ENCODE data around the gene ACAP2. TPM values are rescaled to one million over a fixed set of nuclear protein-coding genes. Genes with fewer than 3 reads are reported as not detected.

The ACAP2 gene
- total RNA-seq, 1 experiment from 2014 or later = 35.4 TPM

- no peaks in the 10 kb centered on the region; the same call in 1 of the 2 replicates for H3K36me3 ChIP-seq
- H3K27me3 ChIP-seq = no peaks in the 10 kb centered on the region
- no peak for DNase-seq
- no peak overlapping the region for H3K27ac ChIP-seq
- H3K4me1 ChIP-seq = peaks cover 47% of the 10 kb centered on the region
- no peaks in the 10 kb centered on the region for H3K9me3 ChIP-seq (replicated peaks)
- no peak overlapping the region for H3K4me3 ChIP-seq
These were observed 193.6 kb downstream of the ACAP2 start for GRCh38 chr3:195249057-195249770.

DNA sequence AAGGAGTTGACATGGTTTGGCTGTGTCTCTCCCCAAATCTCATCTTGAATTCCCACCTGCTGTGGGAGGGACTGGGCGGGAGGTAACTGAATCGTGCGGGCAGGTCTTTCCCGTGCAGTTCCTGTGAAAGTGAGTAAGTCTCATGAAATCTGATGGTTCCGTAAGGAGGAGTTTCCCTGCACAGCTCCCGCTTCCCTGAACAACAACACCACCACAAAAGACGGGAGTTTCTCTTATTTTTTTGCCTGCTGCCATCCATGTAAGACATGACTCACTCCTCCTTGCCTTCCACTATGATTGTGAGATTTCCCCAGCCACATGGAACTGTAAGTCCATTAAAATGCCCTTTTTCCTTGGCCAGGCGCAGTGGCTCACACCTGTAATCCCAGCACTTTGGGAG lies 194.5 kb downstream of the ACAP2 start:
- Histone ChIP-seq H3K27ac (no peak overlapping the region), H3K9me3 (replicated peaks) (no peaks in the 10 kb centered on the region), H3K4me1 (peaks cover 47% of the 10 kb centered on the region), H3K27me3 (no peaks in the 10 kb centered on the region), H3K4me3 (no peak overlapping the region), H3K36me3 (no peaks in the 10 kb centered on the region; the same call in 1 of the 2 replicates)
- DNase-seq = no peak

GRCh38 chr3:195247863-195248189 lies 195.0 kb downstream of the ACAP2 start:
- Histone ChIP-seq H3K9me3 (replicated peaks) (no peaks in the 10 kb centered on the region), H3K4me3 (no peak overlapping the region), H3K4me1 (peaks cover 43% of the 10 kb centered on the region), H3K27ac (peak overlapping the region; percentile 78; the same call in 1 of the 2 replicates), H3K27me3 (no peaks in the 10 kb centered on the region), H3K36me3 (no peaks in the 10 kb centered on the region; the same call in 1 of the 2 replicates)
- no peak for DNase-seq

DNA sequence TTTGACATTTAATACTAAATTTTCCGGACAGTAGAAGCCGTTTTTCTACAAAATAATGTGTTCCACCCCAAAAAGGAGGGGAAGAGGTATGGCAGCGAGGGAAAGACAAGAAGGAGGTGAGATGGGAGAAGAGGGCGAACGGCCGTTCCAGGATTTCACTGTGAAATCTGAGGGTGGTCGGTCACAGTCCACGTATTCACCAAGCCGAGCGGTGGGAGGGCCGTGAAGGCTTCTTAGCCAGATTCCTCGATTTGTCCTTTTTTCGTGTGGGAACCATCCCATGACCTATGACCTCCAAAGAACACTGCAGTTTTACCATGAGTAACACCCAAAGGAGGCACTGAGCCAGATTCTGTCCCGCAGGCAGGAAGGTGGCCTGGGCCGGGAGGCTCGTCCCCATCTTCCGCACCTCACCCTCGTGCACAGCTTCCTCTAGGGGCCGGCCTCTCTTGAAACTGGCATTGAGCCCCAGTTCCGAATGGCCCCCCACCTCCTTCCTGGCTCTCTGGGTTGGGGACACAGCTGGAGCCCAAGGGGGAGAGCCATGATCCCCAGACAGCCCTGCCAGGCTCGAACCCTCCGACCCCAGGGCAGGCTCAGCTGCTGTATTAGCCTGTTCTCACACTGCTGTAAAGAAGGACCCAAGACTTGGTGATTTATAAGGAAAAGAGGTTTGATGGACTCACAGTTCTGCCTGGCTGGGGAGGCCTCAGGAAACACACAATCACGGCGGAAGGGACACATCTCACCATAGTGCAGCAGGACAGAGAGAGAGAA lies 195.5 kb downstream of the ACAP2 start:
- Histone ChIP-seq H3K4me3 (no peak overlapping the region), H3K27me3 (no peaks in the 10 kb centered on the region), H3K27ac (peak overlapping the region; percentile 78), H3K9me3 (replicated peaks) (no peaks in the 10 kb centered on the region), H3K4me1 (peaks cover 38% of the 10 kb centered on the region), H3K36me3 (no peaks in the 10 kb centered on the region; the same call in 1 of the 2 replicates)
- DNase-seq = no peak

DNA sequence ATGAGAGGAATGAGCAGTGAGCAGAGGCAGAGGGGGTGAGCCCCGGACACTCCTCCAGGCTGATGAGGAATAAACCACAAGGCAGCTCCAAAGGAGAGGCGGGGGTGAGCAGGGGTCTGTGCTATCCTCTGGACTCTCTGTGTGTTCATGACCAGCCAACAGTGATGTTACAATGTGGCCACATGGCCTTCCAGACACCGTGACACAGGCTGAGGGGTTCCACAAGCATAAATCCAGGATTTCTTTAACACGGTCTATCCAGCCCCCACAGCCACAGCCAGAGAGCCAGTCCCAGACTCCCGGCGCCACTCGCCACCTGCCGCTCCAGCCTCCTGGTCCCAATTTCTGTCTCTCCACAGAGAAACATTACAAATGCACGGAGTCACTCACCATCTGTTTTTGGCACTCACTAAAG lies 196.2 kb downstream of the ACAP2 start:
- DNase-seq = peak; percentile 74
- H3K9me3 ChIP-seq (replicated peaks) = no peaks in the 10 kb centered on the region

GRCh38 chr3:195245531-195245951 lies 197.3 kb downstream of the ACAP2 start:
- H3K4me1 ChIP-seq = peaks cover 29% of the 10 kb centered on the region
- DNase-seq = peak; percentile 71 to 85
- H3K27ac ChIP-seq = peak overlapping the region; percentile 78
- no peaks in the 10 kb centered on the region for H3K9me3 ChIP-seq (replicated peaks)
- no peaks in the 10 kb centered on the region for H3K27me3 ChIP-seq
- H3K4me3 ChIP-seq = no peak overlapping the region
- H3K36me3 ChIP-seq = no peaks in the 10 kb centered on the region; the same call in 1 of the 2 replicates

More for the DNA sequence above, 196.2 kb downstream of the ACAP2 start:
- H3K27me3 ChIP-seq = no peaks in the 10 kb centered on the region
- H3K36me3 ChIP-seq = no peaks in the 10 kb centered on the region; the same call in 1 of the 2 replicates
- peak overlapping the region; percentile 78 for H3K27ac ChIP-seq
- H3K4me1 ChIP-seq = peaks cover 32% of the 10 kb centered on the region
- H3K4me3 ChIP-seq = no peak overlapping the region

GRCh38 chr3:195241592-195242355 lies 201.0 kb downstream of the ACAP2 start:
- no peaks in the 10 kb centered on the region for H3K9me3 ChIP-seq (replicated peaks)
- DNase-seq = no peak
- no peak overlapping the region for H3K27ac ChIP-seq
- no peaks in the 10 kb centered on the region for H3K36me3 ChIP-seq
- H3K4me1 ChIP-seq = peaks cover 16% of the 10 kb centered on the region
- H3K4me3 ChIP-seq = no peak overlapping the region
- no peaks in the 10 kb centered on the region for H3K27me3 ChIP-seq

DNA sequence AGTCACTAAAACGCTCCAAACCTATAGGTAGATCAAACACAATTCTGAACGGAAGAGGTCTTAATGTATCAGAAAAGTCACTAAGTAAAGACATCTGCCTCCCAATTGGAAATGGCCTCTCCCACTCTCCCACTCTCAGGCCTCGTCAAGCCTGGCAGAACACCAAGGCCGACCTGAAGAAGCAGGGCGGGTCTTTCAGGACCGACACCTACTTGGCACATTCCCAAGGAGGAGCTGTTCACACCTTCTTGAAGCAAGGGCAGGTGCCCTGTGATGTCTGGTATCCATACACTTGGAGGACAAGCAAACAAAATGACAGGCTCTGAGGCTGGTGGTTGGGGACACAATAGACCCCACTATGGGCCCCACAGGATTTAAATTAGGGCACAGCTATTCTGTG lies 201.9 kb downstream of the ACAP2 start:
- Histone ChIP-seq H3K4me1 (peaks cover 8% of the 10 kb centered on the region), H3K27me3 (no peaks in the 10 kb centered on the region), H3K9me3 (replicated peaks) (no peaks in the 10 kb centered on the region), H3K4me3 (no peak overlapping the region), H3K36me3 (no peaks in the 10 kb centered on the region), H3K27ac (no peak overlapping the region)
- no peak for DNase-seq

DNA sequence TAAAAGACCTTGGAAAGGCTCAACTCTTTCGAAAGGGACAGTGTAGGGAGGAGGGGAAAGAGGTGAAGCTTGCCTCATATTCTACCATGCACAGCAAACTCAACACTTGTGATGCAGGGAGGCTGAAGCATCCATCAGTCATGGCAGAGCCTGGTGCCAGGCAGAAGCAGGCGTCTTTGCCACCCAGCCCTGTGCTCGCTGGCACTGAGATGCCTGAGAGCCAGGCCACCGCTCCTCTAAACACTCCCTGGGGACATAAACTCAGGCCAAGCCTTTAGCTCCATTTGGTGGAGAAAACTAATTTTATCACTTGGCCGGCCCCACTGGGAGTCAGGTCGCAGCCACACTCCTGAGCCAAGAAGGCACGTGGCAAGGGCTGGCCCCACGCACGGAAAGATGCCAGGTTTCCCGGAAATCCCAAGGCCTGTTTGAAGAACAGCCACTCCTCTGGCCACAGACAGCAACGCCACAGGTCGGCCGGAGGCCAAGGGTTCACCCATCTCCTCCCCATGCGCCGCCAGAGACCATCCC lies 202.6 kb downstream of the ACAP2 start:
- Histone ChIP-seq H3K9me3 (replicated peaks) (no peaks in the 10 kb centered on the region), H3K4me3 (no peak overlapping the region), H3K4me1 (peaks cover under 1% of the 10 kb centered on the region), H3K27ac (no peak overlapping the region), H3K36me3 (no peaks in the 10 kb centered on the region), H3K27me3 (no peaks in the 10 kb centered on the region)
- DNase-seq = no peak

GRCh38 chr3:195239121-195239520 lies 203.7 kb downstream of the ACAP2 start:
- Histone ChIP-seq H3K4me1 (no peaks in the 10 kb centered on the region), H3K27ac (no peak overlapping the region), H3K36me3 (no peaks in the 10 kb centered on the region), H3K27me3 (no peaks in the 10 kb centered on the region), H3K9me3 (replicated peaks) (no peaks in the 10 kb centered on the region), H3K4me3 (no peak overlapping the region)
- DNase-seq = no peak

- H3K27me3 ChIP-seq = no peaks in the 10 kb centered on the region
- peak in 1 of 2 experiments; percentile 39 for DNase-seq
- H3K4me3 ChIP-seq = no peak overlapping the region
- H3K27ac ChIP-seq = no peak overlapping the region
- no peaks in the 10 kb centered on the region for H3K9me3 ChIP-seq (replicated peaks)
- no peaks in the 10 kb centered on the region for H3K36me3 ChIP-seq
- no peaks in the 10 kb centered on the region for H3K4me1 ChIP-seq
These were observed 204.2 kb downstream of the ACAP2 start for GRCh38 chr3:195238586-195239118.

DNA sequence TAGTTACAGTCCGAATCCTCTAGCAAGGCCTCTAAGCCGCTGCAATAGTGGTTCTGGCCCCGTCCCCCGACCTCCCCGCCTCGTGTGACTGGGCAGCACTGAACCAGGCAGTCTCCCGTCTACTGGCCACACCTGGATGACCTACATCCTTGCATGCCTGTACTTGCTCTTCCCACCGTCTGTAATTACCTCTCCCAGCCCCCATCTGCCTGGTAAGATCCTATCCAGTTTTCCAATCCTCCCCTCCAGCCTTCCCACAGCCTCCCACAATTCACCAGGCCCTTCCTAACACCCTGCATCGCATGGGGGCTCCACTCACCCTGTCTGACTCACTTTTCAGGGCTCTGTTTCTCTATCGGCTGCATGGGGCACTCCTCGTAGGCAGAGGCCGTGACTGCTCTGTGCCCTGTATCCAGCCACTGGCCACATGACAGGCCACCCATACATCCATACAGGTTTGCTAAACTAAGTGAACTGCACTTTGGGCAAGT lies 204.7 kb downstream of the ACAP2 start:
- no peak overlapping the region for H3K27ac ChIP-seq
- H3K36me3 ChIP-seq = no peaks in the 10 kb centered on the region
- no peak overlapping the region for H3K4me3 ChIP-seq
- no peaks in the 10 kb centered on the region for H3K9me3 ChIP-seq (replicated peaks)
- no peaks in the 10 kb centered on the region for H3K4me1 ChIP-seq
- DNase-seq = no peak
- no peaks in the 10 kb centered on the region for H3K27me3 ChIP-seq

- Histone ChIP-seq H3K4me1 (no peaks in the 10 kb centered on the region), H3K27ac (no peak overlapping the region), H3K36me3 (no peaks in the 10 kb centered on the region), H3K4me3 (no peak overlapping the region), H3K9me3 (replicated peaks) (no peaks in the 10 kb centered on the region), H3K27me3 (no peaks in the 10 kb centered on the region)
- no peak for DNase-seq
These were observed 205.8 kb downstream of the ACAP2 start for GRCh38 chr3:195236801-195237570.
